NCI-H446 (cell line): Measurements from ENCODE around the gene EOLA1.
"Not testable (repeated sequence)": the region's sequence is repeated elsewhere in the genome, so short reads cannot be mapped to it uniquely, and the experiment has no call there.

Experiments used
- DNase-seq, 2 experiments: peaks; one replicate each; lab custom pipeline; 2025; lab: John Stamatoyannopoulos, UW

Gene EOLA1

GRCh38 chrX:149540621-149541520 lies at the start of gene EOLA1:
Gene EOLA1, plus strand, starts transcription at chrX:149541012. Its CDS starts 4,619 bp downstream, at chrX:149545631.
- DNase-seq = peak; percentile 74 to 91

- DNase-seq = no peak
Observed at GRCh38 chrX:149491812-149492211, 49.0 kb upstream of the EOLA1 start.

GRCh38 chrX:149493567-149494562 lies 46.9 kb upstream of the EOLA1 start:
- DNase-seq = no peak

GRCh38 chrX:149494844-149495565 lies 45.8 kb upstream of the EOLA1 start:
- no peak for DNase-seq

- DNase-seq = no peak
Observed at GRCh38 chrX:149495573-149496071, 45.2 kb upstream of the EOLA1 start.

- no peak for DNase-seq
Observed at GRCh38 chrX:149497054-149497453, 43.8 kb upstream of the EOLA1 start.

GRCh38 chrX:149497626-149498025 lies 43.2 kb upstream of the EOLA1 start:
- DNase-seq = no peak

- DNase-seq = no peak
Observed at GRCh38 chrX:149498767-149499166, 42.0 kb upstream of the EOLA1 start.

- no peak for DNase-seq
Observed at GRCh38 chrX:149499766-149500165, 41.0 kb upstream of the EOLA1 start.

- not testable (repeated sequence) for DNase-seq
Observed at GRCh38 chrX:149502923-149503322, 37.9 kb upstream of the EOLA1 start.

GRCh38 chrX:149503446-149503845 lies 37.4 kb upstream of the EOLA1 start:
- DNase-seq = peak in 1 of 2 experiments; percentile 7

- DNase-seq = peak in 1 of 2 experiments; percentile 3
Observed at GRCh38 chrX:149504226-149504914, 36.4 kb upstream of the EOLA1 start.

- DNase-seq = peak; percentile 37 to 85
Observed at GRCh38 chrX:149504915-149505651, 35.7 kb upstream of the EOLA1 start, which contains the start of gene IDS. Gene IDS, minus strand, starts transcription at chrX:149505306. Its CDS starts 169 bp downstream, at chrX:149505137.

- DNase-seq = no peak
Observed at GRCh38 chrX:149505671-149506070, 35.1 kb upstream of the EOLA1 start.

GRCh38 chrX:149506349-149506748 lies 34.5 kb upstream of the EOLA1 start:
- no peak for DNase-seq

GRCh38 chrX:149508467-149508866 lies 32.3 kb upstream of the EOLA1 start:
- DNase-seq = no peak

GRCh38 chrX:149510386-149510785 lies 30.4 kb upstream of the EOLA1 start:
- no peak for DNase-seq

- no peak for DNase-seq
Observed at GRCh38 chrX:149511081-149511480, 29.7 kb upstream of the EOLA1 start.

GRCh38 chrX:149512225-149512885 lies 28.5 kb upstream of the EOLA1 start:
- DNase-seq = peak; percentile 7 to 40
